IPS DF 6.9 (cell line): ENCODE results near the gene METTL8.
A peak's percentile ranks its signal among the peaks of the same experiment; 100 is the strongest.

Source experiments
- DNase-seq: peaks from one replicate; pipeline ENCODE4 v3.0.0-alpha.2; 2013; ENCODE audit warnings: low read depth, low spot score
- H3K27ac ChIP-seq: one replicate; pipeline ENCODE4 v1.5.1; 2013; ENCODE audit warnings: low read length, control low read depth
- H3K27me3 ChIP-seq: 2 replicates; pipeline ENCODE4 v1.6.1; 2013; ENCODE audit warnings: mild to moderate bottlenecking, low read length; ENCODE audit not compliant: control insufficient read depth, insufficient read depth
- H3K36me3 ChIP-seq: 2 replicates; pipeline ENCODE4 v1.6.1; 2013; ENCODE audit warnings: low read length; ENCODE audit not compliant: control insufficient read depth, insufficient read depth
- H3K4me1 ChIP-seq: 2 replicates; pipeline ENCODE4 v1.6.1; 2013; ENCODE audit warnings: low read length; ENCODE audit not compliant: control insufficient read depth, insufficient read depth
- H3K4me3 ChIP-seq: 2 replicates; pipeline ENCODE4 v1.5.1; 2013; ENCODE audit warnings: mild to moderate bottlenecking, low read length
- H3K9me3 ChIP-seq: 2 replicates; pipeline ENCODE4 v1.6.1; 2013; ENCODE audit warnings: low read length, inconsistent platforms; ENCODE audit not compliant: control insufficient read depth, insufficient read depth
- WGBS: extraction: QIAGEN DNeasy Blood & Tissue Kit; methylation state at CpG from one replicate; pipeline ENCODE4 v1.1.7; 2013; ENCODE audit warnings: mixed read lengths, missing lambda C conversion rate; ENCODE audit not compliant: insufficient read length, insufficient coverage; 5-methylcytosine and 5-hydroxymethylcytosine counted together

The METTL8 gene

GRCh38 chr2:171327043-171327496 lies 106.7 kb downstream of the METTL8 start:
- DNase-seq = no peak
- no peak overlapping the region for H3K4me3 ChIP-seq
- no peaks in the 10 kb centered on the region for H3K9me3 ChIP-seq
- H3K27ac ChIP-seq = no peak overlapping the region
- H3K27me3 ChIP-seq = no peaks in the 10 kb centered on the region
- no CpG with 5 or more reads among the region's 4 CpGs for WGBS
- no peaks in the 10 kb centered on the region; the same call in 1 of the 2 replicates for H3K36me3 ChIP-seq
- H3K4me1 ChIP-seq = no peaks in the 10 kb centered on the region

DNA sequence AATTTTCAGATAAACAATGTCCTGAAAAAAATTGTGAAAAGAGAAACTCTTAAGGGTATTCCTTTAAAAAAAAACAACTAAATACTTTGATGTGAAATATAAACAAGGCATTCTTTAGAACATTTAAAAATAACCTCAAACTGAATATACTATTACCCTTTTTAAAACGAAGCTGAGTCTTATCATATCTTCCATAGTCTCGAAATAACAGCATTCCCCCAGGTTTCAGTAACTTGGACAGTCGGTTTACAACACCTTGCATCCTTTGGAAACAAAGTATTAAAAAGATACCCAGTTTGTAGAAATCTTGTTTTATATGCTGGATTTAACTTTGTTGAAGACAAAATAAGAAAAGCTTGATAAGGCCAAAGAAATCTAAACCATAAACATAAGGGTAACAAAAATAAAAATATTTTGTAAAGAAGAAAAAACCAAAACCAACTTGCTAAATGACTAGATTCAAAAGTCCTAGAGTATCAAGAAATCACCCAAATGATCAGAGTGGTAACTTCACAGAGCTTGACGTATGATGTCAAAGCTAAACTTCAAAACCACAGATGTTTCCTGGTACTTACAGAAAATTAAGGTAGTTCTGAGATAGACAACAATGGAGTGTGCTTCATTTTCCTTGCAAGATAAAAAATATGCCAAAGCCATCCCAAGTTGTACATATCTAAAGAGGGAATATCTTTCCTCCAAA lies 107.8 kb downstream of the METTL8 start:
- no peaks in the 10 kb centered on the region; the same call in 1 of the 2 replicates for H3K4me1 ChIP-seq
- no peak for DNase-seq
- no peaks in the 10 kb centered on the region; the same call in 1 of the 2 replicates for H3K36me3 ChIP-seq
- H3K9me3 ChIP-seq = no peaks in the 10 kb centered on the region
- H3K27me3 ChIP-seq = no peaks in the 10 kb centered on the region
- no peak overlapping the region for H3K4me3 ChIP-seq
- no peak overlapping the region for H3K27ac ChIP-seq
- no CpG with 5 or more reads among the region's 4 CpGs for WGBS

- no peaks in the 10 kb centered on the region for H3K27me3 ChIP-seq
- H3K27ac ChIP-seq = no peak overlapping the region
- WGBS = no CpG with 5 or more reads among the region's 5 CpGs
- H3K4me3 ChIP-seq = no peak overlapping the region
- H3K9me3 ChIP-seq = no peaks in the 10 kb centered on the region
- H3K4me1 ChIP-seq = peaks cover 2% of the 10 kb centered on the region; the same call in 1 of the 2 replicates
- no peaks in the 10 kb centered on the region; the same call in 1 of the 2 replicates for H3K36me3 ChIP-seq
- no peak for DNase-seq
Observed at GRCh38 chr2:171323971-171324528, 109.7 kb downstream of the METTL8 start.

DNA sequence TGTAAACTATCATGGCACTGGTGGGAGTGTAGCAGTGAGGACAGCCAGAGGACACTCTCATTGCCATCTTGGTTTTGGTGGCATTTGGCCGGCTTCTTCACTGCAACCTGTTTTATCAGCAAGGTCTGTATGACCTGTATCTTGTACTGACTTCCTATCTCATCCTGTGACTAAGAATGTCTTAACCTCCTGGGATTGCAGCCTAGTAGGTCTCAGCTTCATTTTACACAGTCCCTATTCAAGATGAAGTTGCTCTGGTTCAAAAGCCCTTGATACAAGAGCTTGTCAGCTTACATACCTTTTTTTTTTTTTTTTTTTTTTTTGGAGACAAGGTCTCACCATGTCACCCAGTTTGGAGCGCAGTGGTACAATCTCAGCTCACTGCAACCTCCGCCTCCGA lies 110.9 kb downstream of the METTL8 start:
- H3K4me1 ChIP-seq = peaks cover 2% of the 10 kb centered on the region; the same call in 1 of the 2 replicates
- no peak overlapping the region for H3K4me3 ChIP-seq
- H3K27me3 ChIP-seq = no peaks in the 10 kb centered on the region
- no peaks in the 10 kb centered on the region for H3K9me3 ChIP-seq
- no CpG with 5 or more reads among the region's 4 CpGs for WGBS
- H3K36me3 ChIP-seq = no peaks in the 10 kb centered on the region; the same call in 1 of the 2 replicates
- H3K27ac ChIP-seq = no peak overlapping the region
- DNase-seq = no peak

- Histone ChIP-seq H3K36me3 (no peaks in the 10 kb centered on the region; the same call in 1 of the 2 replicates), H3K4me3 (no peak overlapping the region), H3K27me3 (no peaks in the 10 kb centered on the region), H3K4me1 (peaks cover 3% of the 10 kb centered on the region), H3K9me3 (no peaks in the 10 kb centered on the region), H3K27ac (no peak overlapping the region)
- DNase-seq = no peak
Observed at GRCh38 chr2:171320731-171321130, 113.1 kb downstream of the METTL8 start.

GRCh38 chr2:171320208-171320621 lies 113.6 kb downstream of the METTL8 start:
- peaks cover 3% of the 10 kb centered on the region for H3K4me1 ChIP-seq
- H3K4me3 ChIP-seq = no peak overlapping the region
- no peak for DNase-seq
- WGBS = no CpG with 5 or more reads among the region's 5 CpGs
- no peak overlapping the region for H3K27ac ChIP-seq
- H3K36me3 ChIP-seq = no peaks in the 10 kb centered on the region; the same call in 1 of the 2 replicates
- no peaks in the 10 kb centered on the region for H3K9me3 ChIP-seq
- H3K27me3 ChIP-seq = no peaks in the 10 kb centered on the region

- no peaks in the 10 kb centered on the region; the same call in 1 of the 2 replicates for H3K36me3 ChIP-seq
- H3K9me3 ChIP-seq = no peaks in the 10 kb centered on the region
- H3K27me3 ChIP-seq = no peaks in the 10 kb centered on the region
- DNase-seq = peak; percentile 47
- peaks cover 5% of the 10 kb centered on the region for H3K4me1 ChIP-seq
- no CpG with 5 or more reads among the region's 12 CpGs for WGBS
- H3K4me3 ChIP-seq = no peak overlapping the region
- H3K27ac ChIP-seq = no peak overlapping the region
Observed at GRCh38 chr2:171319164-171319810, 114.5 kb downstream of the METTL8 start.

DNA sequence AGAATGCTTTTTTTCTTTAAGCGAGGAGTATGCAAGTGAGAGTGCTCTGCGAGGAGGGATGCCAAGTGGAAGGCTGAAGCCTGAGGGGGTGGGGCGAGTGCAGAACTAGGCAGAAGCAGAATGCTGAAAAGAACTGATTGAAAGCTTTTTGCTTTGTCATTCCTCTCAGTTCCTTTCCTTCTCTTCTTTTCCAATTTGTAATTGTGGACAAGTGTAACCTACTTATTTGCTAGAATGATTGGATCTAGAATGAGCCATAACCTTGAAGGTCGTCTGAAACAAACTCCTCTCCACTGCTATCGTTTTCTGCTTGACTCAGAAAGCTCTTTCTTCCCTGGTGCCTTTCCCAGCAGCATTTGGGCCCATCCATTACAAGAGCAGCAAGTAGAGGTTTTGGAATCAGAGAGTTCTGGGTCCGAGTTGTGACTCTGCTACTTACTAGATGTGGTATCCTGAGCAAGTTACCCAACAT lies 115.3 kb downstream of the METTL8 start:
- H3K36me3 ChIP-seq = no peaks in the 10 kb centered on the region; the same call in 1 of the 2 replicates
- no CpG with 5 or more reads among the region's 6 CpGs for WGBS
- peak overlapping the region; percentile 33 for H3K27ac ChIP-seq
- H3K4me1 ChIP-seq = peaks cover 5% of the 10 kb centered on the region
- no peaks in the 10 kb centered on the region for H3K9me3 ChIP-seq
- no peak for DNase-seq
- no peaks in the 10 kb centered on the region for H3K27me3 ChIP-seq
- no peak overlapping the region for H3K4me3 ChIP-seq

DNA sequence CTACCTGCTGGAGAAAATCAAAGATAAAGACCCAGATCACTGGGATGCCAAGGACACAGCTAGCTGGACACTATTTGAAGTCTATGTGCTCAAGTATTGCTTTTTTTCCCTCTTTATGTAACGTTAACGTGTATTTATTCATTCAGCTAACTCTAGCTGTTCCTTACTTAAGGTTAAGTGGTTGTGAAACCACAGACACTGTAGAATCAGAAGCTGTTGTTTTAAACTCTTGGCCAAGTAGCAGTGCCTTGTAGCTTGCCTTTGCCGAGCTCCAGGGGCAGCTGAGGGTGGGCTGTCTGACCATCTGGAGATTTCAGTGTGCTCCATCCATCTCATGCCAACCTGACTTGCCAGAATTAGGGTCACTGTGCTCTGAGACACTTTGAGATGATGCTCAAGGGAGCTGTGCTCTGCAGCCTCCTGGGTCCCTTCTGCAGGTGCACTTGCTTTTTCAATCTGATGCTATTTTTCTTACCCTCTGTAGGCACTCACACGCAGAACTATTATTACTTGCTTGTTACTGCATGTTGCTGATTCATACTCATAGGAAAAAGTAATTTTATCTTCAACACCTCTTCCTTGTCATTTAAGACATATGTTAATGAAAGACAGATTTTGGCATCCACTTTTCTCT lies 116.2 kb downstream of the METTL8 start:
- no peaks in the 10 kb centered on the region for H3K27me3 ChIP-seq
- no peaks in the 10 kb centered on the region for H3K9me3 ChIP-seq
- H3K36me3 ChIP-seq = no peaks in the 10 kb centered on the region
- no peak for DNase-seq
- H3K4me1 ChIP-seq = peaks cover 5% of the 10 kb centered on the region
- H3K4me3 ChIP-seq = no peak overlapping the region
- peak overlapping the region; percentile 79 for H3K27ac ChIP-seq
- no CpG with 5 or more reads among the region's 4 CpGs for WGBS

DNA sequence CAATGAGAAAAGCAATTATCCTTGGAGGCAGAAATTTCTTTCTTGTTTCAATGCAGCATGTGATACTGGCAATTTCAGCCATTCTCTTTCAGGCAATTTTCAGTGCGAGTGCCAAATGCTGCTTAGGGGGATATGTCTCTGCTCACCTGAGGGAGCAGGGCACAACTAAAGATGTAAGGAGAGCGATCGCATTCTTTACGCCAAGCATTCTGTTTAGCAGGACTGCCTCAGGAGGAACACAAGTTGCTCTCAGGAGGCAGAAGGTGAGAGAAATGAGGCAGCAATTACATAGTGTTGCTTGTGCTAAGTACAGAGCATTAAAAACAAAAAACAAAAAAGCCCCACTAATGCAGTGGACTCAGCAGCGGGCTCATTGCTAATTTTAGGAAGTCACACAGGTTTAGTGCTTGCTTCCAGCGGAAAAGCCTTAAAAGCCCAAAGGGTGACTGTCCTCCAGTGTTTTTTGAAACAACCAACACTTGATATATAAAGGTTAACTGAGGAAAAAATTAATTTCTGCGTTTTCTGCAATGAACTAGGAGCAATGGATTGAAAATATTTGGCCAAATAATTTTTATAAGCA lies 116.9 kb downstream of the METTL8 start:
- Histone ChIP-seq H3K36me3 (peaks cover 3% of the 10 kb centered on the region; the same call in 1 of the 2 replicates), H3K27me3 (no peaks in the 10 kb centered on the region), H3K4me3 (no peak overlapping the region), H3K9me3 (peaks cover 3% of the 10 kb centered on the region), H3K4me1 (peaks cover 5% of the 10 kb centered on the region), H3K27ac (peak overlapping the region; percentile 79)
- DNase-seq = no peak
- WGBS = no CpG with 5 or more reads among the region's 7 CpGs
